A549 (cell line): ENCODE results near the gene DPY19L1. TPM values are rescaled to one million over a fixed set of nuclear protein-coding genes. Genes with fewer than 3 reads are reported as not detected.
A peak's percentile ranks its signal among the peaks of the same experiment; 100 is the strongest.
"Not testable (repeated sequence)": the region's sequence is repeated elsewhere in the genome, so short reads cannot be mapped to it uniquely, and the experiment has no call there.

Experiments used
- ATAC-seq, 2 experiments: fragments of 200-7000 bp in 1 of 2; fragments of >200 bp in 1 of 2; cut with Nextera tagmentation in 1 of 2; cut with Tn5 transposase in 1 of 2; 3 replicates each; pipeline versions ENCODE4 v1.8.0 to v1.9.1; 2018 to 2020; ENCODE audit warnings: mild to moderate bottlenecking in 1 of 2, moderate library complexity in 1 of 2
- CTCF ChIA-PET: fragments of 300-600 bp; sonication (Branson Sonifier 250); formaldehyde crosslinking; extraction: SDS; loops from one replicate; lab custom pipeline; 2021; ENCODE audit warnings: antibody characterized with exemption, inconsistent platforms; lab: Yijun Ruan, JAX
- POLR2A ChIA-PET: fragments of 350-600 bp; formaldehyde crosslinking; extraction: SDS; loops from one replicate; lab custom pipeline; 2021; ENCODE audit warnings: antibody characterized with exemption, inconsistent platforms; lab: Yijun Ruan, JAX
- DNase-seq, 2 experiments: peaks; one replicate each; pipeline versions ENCODE4 v3.0.0 to v3.0.0-alpha.2; 2011 to 2016; ENCODE audit warnings: low read depth in 1 of 2, low spot score in 1 of 2
- FAIRE-seq: peaks from 2 replicates; lab custom pipeline; 2011; peaks lifted over from hg19 to GRCh38; lab: Jason Lieb, UNC
- H3K27ac ChIP-seq, 2 experiments: fragments of >200 bp; sonication (Bioruptor Twin); formaldehyde crosslinking; 3 replicates each; pipeline ENCODE4 v1.5.1; 2016 to 2017
- H3K4me1 ChIP-seq: fragments of >200 bp; sonication (Bioruptor Twin); formaldehyde crosslinking; 3 replicates; pipeline ENCODE4 v1.6.1; 2016
- H3K4me2 ChIP-seq: fragments of >200 bp; sonication (Bioruptor Twin); formaldehyde crosslinking; 3 replicates; pipeline ENCODE4 v1.6.1; 2016
- H3K4me3 ChIP-seq: fragments of >200 bp; sonication (Bioruptor Twin); formaldehyde crosslinking; 3 replicates; pipeline ENCODE4 v1.5.1; 2016
- H3K9me3 ChIP-seq: fragments of >200 bp; sonication (Bioruptor Twin); formaldehyde crosslinking; 3 replicates; pipeline ENCODE4 v1.6.1; 2016
- BHLHE40 ChIP-seq: IDR thresholded peaks from 2 replicates; pipeline ENCODE4 v1.6.1; 2012; ENCODE audit warnings: low read depth, low read length, inconsistent platforms
- CBX8 ChIP-seq: fragments of 200-600 bp; sonication (generic); IDR thresholded peaks from 2 replicates; pipeline ENCODE4 v1.6.1; 2016
- CEBPB ChIP-seq, 2 experiments: fragments of >200 bp in 1 of 2; sonication (Bioruptor Twin) in 1 of 2; formaldehyde crosslinking in 1 of 2; IDR thresholded peaks; 2 replicates each; pipeline ENCODE4 v1.6.1; 2012 to 2016
- FOSB ChIP-seq: fragments of 250-450 bp; sonication (Bioruptor Pico); IDR thresholded peaks from 2 replicates; pipeline ENCODE4 v1.5.0; 2020; ENCODE audit warnings: mild to moderate bottlenecking, moderate library complexity
- FOSL2 ChIP-seq, 2 experiments: fragments of 450-650 bp in 1 of 2; fragments of >200 bp in 1 of 2; sonication (Bioruptor Twin) in 1 of 2; formaldehyde crosslinking; IDR thresholded peaks; 2 replicates each; pipeline versions ENCODE4 v1.5.0 to v1.6.1; 2016 to 2020; ENCODE audit warnings: mild to moderate bottlenecking in 1 of 2, moderate library complexity in 1 of 2
- HEYL ChIP-seq: fragments of 250-450 bp; sonication (Bioruptor Pico); IDR thresholded peaks from 2 replicates; pipeline ENCODE4 v1.8.0; 2021; ENCODE audit warnings: mild to moderate bottlenecking, moderate library complexity
- HOXA7 ChIP-seq: fragments of 250-450 bp; sonication (Bioruptor Pico); IDR thresholded peaks from 2 replicates; pipeline ENCODE4 v1.5.0; 2020; ENCODE audit warnings: mild to moderate bottlenecking, moderate library complexity
- HOXB13 ChIP-seq: fragments of 250-450 bp; sonication (Bioruptor Pico); IDR thresholded peaks from 2 replicates; pipeline ENCODE4 v1.5.0; 2020; ENCODE audit warnings: low read depth, mild to moderate bottlenecking, moderate library complexity
- HOXB5 ChIP-seq: fragments of 250-450 bp; sonication (Bioruptor Pico); IDR thresholded peaks from 2 replicates; pipeline ENCODE4 v1.5.0; 2020; ENCODE audit warnings: mild to moderate bottlenecking, moderate library complexity
- MAZ ChIP-seq: fragments of 150-350 bp; IDR thresholded peaks from 2 replicates; pipeline ENCODE4 v1.6.1; 2014; ENCODE audit warnings: antibody characterized with exemption, low read depth, low read length, borderline replicate concordance
- NFE2L2 ChIP-seq: fragments of 150-350 bp; conservative IDR thresholded peaks from 2 replicates; pipeline ENCODE4 v1.6.1; 2014; ENCODE audit warnings: low read length
- POLR2AphosphoS2 ChIP-seq: conservative IDR thresholded peaks from 2 replicates; pipeline ENCODE4 v1.6.1; 2012; ENCODE audit warnings: low read length, improper control_type of control experiment, inconsistent platforms
- RCOR1 ChIP-seq: fragments of 150-350 bp; IDR thresholded peaks from 2 replicates; pipeline ENCODE4 v1.6.1; 2014; ENCODE audit warnings: antibody characterized with exemption, low read length, low read depth
- SMC3 ChIP-seq: fragments of >200 bp; sonication (Bioruptor Twin); formaldehyde crosslinking; IDR thresholded peaks from 3 replicates; pipeline ENCODE4 v1.6.1; 2018; ENCODE audit warnings: inconsistent platforms
- TFCP2L1 ChIP-seq: fragments of 250-450 bp; sonication (Bioruptor Pico); IDR thresholded peaks from 2 replicates; pipeline ENCODE4 v1.5.0; 2021; ENCODE audit warnings: mild to moderate bottlenecking
- ZNF302 ChIP-seq: fragments of 250-450 bp; sonication (Bioruptor Pico); IDR thresholded peaks from 2 replicates; pipeline ENCODE4 v1.9.0; 2021; ENCODE audit warnings: inconsistent platforms, mild to moderate bottlenecking, moderate library complexity
- WGBS: methylation state at CpG from one replicate; pipeline ENCODE4 v1.1.6; 2017; ENCODE audit errors: missing lambda C conversion rate; 5-methylcytosine and 5-hydroxymethylcytosine counted together
- polyA plus RNA-seq, 4 experiments: library from polyadenylated mRNA; depleted of rRNA in 3 of 4; stranded (reverse); fragments of >200 nt; fragmentation: RNase III in 1 of 4; extraction: RNeasy Plus Mini Kit Qiagen cat#74134 plus additional on column Dnase treatment in 1 of 4; gene quantifications; 2 replicates in 3 of 4; 3 replicates in 1 of 4; pipeline ENCODE4 v1.2.3, GENCODE V29; 2011 to 2017
- TF ChIP-seq, protein P1 (sequence below): IDR thresholded peaks from 2 replicates; pipeline ENCODE4 v1.6.1; 2012
- TF ChIP-seq, protein P2 (sequence below): fragments of >200 bp; sonication (Bioruptor Twin); formaldehyde crosslinking; IDR thresholded peaks from 2 replicates; pipeline ENCODE4 v1.6.1; 2016
- TF ChIP-seq, protein P3 (sequence below): fragments of >200 bp; sonication (Bioruptor Twin); formaldehyde crosslinking; IDR thresholded peaks from 3 replicates; pipeline ENCODE4 v1.6.1; 2016
- TF ChIP-seq, protein P4 (sequence below): fragments of 150-350 bp; IDR thresholded peaks from 2 replicates; pipeline ENCODE4 v1.6.1; 2014; ENCODE audit warnings: low read depth, mild to moderate bottlenecking, low read length

DPY19L1 gene
- polyA plus RNA-seq, 2 of the 4 experiments (the other 2 are of a cell fraction), result 53.6 to 129 TPM

DNA sequence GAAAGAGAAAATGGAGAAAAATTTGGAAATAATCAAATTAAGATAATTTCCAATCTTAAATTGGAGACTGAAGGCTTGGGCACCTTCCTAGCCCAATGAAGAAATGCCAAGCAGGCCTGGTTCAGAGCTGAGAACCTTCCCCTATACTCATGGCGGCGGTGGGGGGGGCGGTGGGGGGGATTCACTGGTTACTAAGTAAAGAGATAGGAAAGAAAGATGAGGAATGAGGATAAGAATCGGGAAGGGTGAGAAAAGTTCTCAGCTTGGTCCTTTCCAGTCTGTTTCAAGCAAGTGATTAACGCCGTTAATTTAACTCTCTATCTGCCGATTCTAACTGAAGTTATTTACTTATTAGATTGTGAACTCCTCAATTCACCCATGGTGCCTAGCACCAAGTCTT, 41.5 kb downstream of the DPY19L1 start (continued):
- TF ChIP-seq, protein P1, sequence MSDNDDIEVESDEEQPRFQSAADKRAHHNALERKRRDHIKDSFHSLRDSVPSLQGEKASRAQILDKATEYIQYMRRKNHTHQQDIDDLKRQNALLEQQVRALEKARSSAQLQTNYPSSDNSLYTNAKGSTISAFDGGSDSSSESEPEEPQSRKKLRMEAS, result no peak
- TF ChIP-seq TFCP2L1 (CRISPR knock-in tag), result no peak
- TF ChIP-seq BHLHE40, result no peak
- TF ChIP-seq, protein P2, sequence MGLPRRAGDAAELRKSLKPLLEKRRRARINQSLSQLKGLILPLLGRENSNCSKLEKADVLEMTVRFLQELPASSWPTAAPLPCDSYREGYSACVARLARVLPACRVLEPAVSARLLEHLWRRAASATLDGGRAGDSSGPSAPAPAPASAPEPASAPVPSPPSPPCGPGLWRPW, result no peak
- no peak for TF ChIP-seq POLR2AphosphoS2
- no peak for TF ChIP-seq SMC3
- TF ChIP-seq HOXA7, result no peak
- TF ChIP-seq HOXB13 (CRISPR knock-in tag), result no peak
- no peak for TF ChIP-seq HEYL (CRISPR knock-in tag)

DNA sequence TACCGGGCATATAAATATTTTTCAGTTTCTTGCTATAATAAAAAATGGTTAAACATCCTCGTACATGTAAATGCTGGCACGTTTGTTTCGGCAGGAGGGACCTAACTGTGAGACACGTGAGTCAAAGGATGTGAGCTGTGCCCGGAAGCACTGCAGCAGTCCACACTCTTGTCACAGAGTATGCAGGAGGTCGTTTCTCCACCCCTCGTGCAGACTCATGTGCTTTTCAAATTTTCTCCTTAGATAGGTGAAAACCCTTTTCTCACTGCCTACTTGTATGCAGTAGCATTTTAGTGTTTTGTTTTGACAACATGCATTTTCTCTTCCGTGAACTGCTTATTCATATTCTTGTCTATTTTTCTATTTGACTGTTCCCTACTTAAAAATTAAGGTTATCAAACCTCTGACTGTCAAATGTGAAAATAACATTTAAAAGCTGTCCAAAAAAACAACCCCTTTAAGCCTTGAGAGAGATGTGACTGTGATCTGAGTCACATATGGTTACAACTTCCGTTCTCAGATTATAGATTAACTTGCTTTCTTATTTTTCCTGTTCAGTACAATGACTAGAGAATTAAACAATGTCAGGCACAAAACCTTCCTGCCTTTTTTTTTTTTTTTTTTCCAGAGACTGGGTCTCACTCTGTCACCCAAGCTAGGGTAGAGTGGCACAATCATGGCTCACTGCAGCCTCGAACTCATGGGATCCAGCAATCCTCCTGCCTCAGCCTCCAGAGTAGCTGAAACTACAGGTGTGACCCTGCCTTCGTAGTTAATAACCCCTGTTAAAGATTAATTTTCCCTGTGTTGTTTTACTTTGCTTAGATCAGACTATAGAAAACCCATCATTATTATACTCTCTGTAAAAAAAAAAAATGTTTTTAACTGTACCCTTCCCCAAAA, 45.1 kb downstream of the DPY19L1 start:
- Histone ChIP-seq H3K4me3 (no peak overlapping the region), H3K9me3 (0 out of 3 replicates have a peak, but pooled peaks cover 3% of the 10 kb centered on the region)
- TF ChIP-seq NFE2L2, result no peak
- TF ChIP-seq FOSB (CRISPR knock-in tag), result no peak
- TF ChIP-seq ZNF302 (CRISPR knock-in tag), result no peak
- TF ChIP-seq FOSL2 (IDR thresholded peaks at IDR 0.05), result no peak
- TF ChIP-seq FOSL2 (CRISPR knock-in tag; IDR thresholded peaks at IDR 0.05), result 0 out of 2 replicates have a peak, but pooled peaks have one; percentile 18
- TF ChIP-seq, protein P3, sequence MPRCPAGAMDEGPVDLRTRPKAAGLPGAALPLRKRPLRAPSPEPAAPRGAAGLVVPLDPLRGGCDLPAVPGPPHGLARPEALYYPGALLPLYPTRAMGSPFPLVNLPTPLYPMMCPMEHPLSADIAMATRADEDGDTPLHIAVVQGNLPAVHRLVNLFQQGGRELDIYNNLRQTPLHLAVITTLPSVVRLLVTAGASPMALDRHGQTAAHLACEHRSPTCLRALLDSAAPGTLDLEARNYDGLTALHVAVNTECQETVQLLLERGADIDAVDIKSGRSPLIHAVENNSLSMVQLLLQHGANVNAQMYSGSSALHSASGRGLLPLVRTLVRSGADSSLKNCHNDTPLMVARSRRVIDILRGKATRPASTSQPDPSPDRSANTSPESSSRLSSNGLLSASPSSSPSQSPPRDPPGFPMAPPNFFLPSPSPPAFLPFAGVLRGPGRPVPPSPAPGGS, result no peak
- no peak for TF ChIP-seq HOXB5
- TF ChIP-seq TFCP2L1 (CRISPR knock-in tag), result no peak
- TF ChIP-seq, protein P2, result no peak
- TF ChIP-seq, protein P4, sequence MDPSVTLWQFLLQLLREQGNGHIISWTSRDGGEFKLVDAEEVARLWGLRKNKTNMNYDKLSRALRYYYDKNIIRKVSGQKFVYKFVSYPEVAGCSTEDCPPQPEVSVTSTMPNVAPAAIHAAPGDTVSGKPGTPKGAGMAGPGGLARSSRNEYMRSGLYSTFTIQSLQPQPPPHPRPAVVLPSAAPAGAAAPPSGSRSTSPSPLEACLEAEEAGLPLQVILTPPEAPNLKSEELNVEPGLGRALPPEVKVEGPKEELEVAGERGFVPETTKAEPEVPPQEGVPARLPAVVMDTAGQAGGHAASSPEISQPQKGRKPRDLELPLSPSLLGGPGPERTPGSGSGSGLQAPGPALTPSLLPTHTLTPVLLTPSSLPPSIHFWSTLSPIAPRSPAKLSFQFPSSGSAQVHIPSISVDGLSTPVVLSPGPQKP, result 0 out of 2 replicates have a peak, but pooled peaks have one; percentile 57
- TF ChIP-seq CEBPB (IDR thresholded peaks at IDR 0.05), result no peak
- no peak for TF ChIP-seq HOXA7
- TF ChIP-seq MAZ, result no peak
- TF ChIP-seq CBX8, result no peak
- TF ChIP-seq RCOR1, result no peak
- TF ChIP-seq, all 56 proteins: peak for 2
- ATAC-seq (peak; percentile 66 to 71; a peak in 5 of 6 replicates), DNase-seq (peak in 1 of 2 experiments; percentile 44), FAIRE-seq (no peak)
- WGBS, result 49% methylated on average over 12 of the region's 12 CpGs
- Histone ChIP-seq H3K4me1 (peaks cover 36% of the 10 kb centered on the region), H3K27ac (peak overlapping the region; percentile 45 to 77), H3K4me2 (peak overlapping the region; percentile 57)
- POLR2A ChIA-PET, result interaction anchor here (0.5 kb wide), 1 partner anchor 1145 kb away, joined by 3 read pairs; no protein-coding TSS in a partner anchor
- CTCF ChIA-PET, result interaction anchor here (1.6 kb wide), 1 partner anchor 46 kb away, joined by 3 read pairs; no protein-coding TSS in a partner anchor

DNA sequence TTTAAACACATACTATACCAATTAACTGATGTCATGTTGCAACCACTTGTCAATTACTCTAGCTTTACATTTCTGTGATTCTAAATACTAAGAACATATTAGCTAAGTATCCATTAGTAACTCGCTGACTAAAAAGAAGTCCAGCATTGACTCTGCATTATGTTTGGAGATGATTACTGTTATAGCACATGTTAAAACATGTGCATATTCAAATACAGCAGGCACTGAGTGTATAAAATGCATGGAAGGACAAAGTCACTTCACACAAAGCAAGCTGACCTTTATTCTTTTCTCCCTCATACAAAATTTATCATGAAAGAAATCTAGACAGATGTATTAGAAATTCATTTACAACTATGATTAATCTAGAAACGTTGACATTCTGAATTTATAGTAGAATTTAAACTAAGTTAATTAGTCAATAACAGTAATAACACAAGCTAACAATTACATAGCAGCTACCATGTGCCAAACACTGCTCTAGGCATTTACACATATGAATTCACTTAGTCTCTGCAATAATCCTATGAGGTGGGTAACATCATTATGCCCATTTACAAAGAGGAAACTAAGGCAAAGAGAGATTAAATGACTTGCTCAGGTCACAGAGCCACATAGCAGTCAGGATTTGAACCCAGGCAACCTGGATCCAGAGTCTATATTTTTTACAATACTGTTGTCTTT, 48.7 kb downstream of the DPY19L1 start:
- H3K9me3 ChIP-seq, H3K4me3 ChIP-seq, H3K27ac ChIP-seq, ATAC-seq, CTCF ChIA-PET, DNase-seq, POLR2A ChIA-PET, H3K4me2 ChIP-seq: not testable (repeated sequence)
- peaks cover 25% of the 10 kb centered on the region for H3K4me1 ChIP-seq
- 87% methylated on average over 2 of the region's 2 CpGs for WGBS
- peak; percentile 18 for FAIRE-seq

DNA sequence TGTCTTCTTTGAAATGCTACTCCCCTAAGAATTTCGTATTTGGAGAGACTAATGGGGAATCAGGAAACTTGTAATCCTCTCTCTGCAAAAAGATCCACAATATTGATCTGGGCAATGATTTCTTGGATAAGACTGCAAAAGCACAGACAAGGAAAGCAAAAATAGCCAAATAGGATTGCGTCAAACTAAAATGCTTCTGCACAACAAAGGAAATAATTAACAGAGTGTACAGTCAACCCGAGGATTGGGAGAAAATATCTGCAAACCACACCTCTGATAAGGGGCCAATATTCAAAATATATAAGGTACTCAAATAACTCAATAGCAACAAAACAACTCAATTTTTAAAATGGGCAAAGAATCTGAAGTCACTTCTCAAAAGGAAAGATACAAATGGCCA, 52.1 kb downstream of the DPY19L1 start:
- CTCF ChIA-PET, H3K4me3 ChIP-seq, ATAC-seq, FAIRE-seq, H3K9me3 ChIP-seq, H3K27ac ChIP-seq, DNase-seq, POLR2A ChIA-PET, H3K4me2 ChIP-seq: not testable (repeated sequence)
- H3K4me1 ChIP-seq, result peaks cover 12% of the 10 kb centered on the region; the same call in 2 of the 3 replicates
- WGBS, result 64% methylated on average over 3 of the region's 3 CpGs
